Endothelial cell of hepatic sinusoid (primary cell): ENCODE data around the gene RSU1.

Experiments
- in situ Hi-C: cut with HindIII; loops from 2 replicates; pipeline ENCODE4 v1.10.0; 2017; ENCODE audit warnings: low sequenced_read_pairs

The RSU1 gene

DNA sequence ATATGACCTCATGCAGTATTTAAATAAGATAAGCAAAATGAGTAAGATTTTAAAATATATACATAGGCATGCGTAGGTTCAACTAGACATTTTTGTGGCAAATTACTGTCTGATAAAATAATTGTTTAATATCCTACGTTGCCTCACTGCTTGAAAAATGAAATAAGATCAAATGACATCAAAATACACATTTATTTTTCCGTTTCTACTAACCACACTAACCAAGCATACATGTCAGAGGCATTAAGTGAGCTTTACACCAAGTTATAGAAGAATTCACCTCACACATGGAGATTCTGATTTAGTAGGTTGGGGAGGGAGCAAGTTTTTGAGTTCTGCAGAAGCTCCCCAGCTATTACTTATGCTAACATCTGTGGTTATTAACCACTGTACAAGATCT is 66.8 kb downstream of the RSU1 start:
- in situ Hi-C loops, result no loop called here

DNA sequence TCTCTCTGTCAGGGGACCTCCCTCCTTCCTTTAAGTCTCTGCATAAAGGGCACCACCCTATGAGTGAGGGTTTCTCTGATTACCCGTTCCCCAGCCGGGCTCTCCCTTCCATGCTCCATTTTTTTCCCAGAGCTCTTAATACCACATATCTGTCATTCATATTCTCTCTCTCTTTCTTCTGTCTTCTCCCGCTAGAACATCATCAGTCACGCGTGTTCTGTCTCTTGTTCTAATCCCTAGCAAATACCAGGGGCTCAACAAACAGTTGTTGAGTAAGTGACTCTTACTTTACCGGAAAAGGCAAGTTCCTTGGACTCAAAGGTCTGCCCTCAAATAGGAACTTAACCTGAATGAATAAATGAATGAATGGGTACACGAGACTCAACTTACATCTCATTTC is 68.5 kb downstream of the RSU1 start:
- in situ Hi-C loops, result no loop called here

DNA sequence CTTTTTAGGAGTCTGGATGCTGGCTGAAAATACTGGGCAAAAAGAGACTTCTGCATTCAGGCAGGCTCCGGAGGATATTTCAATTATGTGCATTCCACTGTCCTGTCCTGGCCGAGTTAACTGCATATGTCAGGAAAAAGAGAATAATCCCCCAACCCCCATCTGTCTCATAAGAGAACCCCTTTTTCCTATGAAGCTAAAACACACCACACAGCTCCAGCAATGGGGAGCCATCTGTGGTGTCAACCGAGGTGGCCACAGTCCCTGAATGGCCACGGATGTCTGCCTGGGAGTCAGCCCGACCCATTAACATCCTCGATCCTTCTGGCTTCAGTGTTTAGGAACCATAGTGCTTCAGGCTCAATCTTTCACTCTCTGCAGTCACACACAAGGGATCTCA is 70.4 kb downstream of the RSU1 start:
- in situ Hi-C loops, result no loop called here

DNA sequence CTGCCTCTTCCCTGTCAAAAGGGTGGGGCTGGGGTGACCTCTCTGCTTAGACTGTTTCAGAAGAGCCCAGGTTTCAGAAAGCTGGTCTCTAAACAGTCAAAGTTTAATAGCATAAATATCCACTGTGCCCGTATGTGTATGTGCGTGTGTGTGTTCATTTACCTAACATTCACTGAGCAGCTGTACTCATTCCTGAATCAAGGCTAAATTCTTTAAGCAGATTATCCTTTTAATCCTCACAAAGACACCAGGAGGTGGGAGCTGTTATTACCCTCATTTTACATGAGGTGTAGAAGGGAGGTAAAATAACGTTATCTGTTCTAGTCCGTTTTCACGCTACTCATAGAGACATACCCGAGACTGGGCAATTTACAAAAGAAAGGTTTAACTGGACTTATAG is 72.2 kb downstream of the RSU1 start:
- in situ Hi-C loops, result no loop called here

DNA sequence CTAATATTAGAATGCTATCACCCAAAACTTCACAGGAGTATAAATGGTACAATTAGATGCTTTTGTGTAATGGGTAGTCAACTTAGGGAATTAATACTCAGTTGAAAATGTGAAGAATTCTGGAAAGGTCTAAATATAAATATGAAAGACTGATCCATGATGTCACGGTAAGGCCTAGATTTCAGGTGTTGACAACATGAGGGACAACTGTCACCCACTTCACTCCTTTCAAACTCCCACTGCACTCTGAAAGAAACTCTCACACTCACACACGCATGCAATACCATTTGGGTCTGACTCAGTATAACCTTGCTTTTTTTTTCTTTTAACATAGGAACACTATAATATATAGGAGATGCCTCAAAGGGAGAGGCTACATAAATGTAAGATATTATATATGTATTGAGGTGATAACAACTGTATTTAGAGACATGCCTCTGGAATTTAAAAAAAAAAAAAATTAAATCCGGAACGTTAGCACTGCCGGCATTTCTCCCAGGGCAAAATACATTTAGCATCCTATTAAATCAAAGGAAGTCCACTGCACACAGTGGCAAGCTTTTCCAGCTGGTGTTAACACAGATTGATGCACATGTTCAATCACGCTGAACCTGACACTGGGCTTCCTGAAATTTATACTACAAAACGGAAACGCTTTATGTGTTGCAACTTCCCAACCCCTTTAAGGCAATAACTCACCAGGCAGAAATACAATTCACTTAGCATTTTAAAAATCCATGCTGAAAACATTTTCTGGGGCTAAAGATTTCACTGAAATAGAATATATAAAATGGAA is 74.9 kb downstream of the RSU1 start:
- in situ Hi-C loops, result no loop called here

DNA sequence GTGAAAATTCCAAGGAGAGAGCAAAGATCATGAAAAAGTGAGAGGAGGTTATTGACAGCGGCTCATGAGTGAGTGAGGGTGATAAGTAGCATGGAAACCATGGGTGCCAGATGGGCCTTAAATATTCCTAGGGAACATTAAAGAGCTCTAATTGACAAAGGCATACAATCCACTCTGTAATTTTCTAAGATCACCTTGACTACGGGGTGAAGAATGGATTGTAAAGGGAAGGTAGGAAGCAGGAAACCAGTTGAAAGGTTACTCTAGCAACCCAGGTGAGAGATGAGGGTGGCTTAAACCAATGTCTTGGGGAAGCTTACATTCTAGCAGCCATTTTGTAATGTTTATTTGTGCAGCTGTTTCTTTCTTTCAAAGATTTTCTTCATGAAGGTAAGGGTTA is 75.7 kb downstream of the RSU1 start:
- in situ Hi-C loops, result no loop called here

DNA sequence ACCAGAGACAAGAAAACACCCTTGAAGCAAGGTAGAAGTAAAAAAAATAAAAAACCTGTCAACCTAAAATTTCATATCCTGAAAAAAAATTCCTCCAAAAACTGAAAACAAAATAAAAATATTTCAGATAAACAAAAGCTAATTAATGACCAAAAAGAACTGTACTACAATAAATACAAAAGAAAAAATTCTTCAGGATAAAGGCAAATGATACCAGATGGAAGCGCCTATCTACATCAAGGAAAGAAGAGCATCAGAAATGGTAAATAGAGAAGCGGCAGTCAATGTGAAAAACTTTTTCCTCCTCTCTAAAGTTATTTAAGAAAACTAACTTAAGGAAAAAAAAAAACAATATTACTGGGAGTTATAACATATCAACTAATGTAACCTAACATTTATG is 79.8 kb downstream of the RSU1 start:
- in situ Hi-C loops, result no loop called here

DNA sequence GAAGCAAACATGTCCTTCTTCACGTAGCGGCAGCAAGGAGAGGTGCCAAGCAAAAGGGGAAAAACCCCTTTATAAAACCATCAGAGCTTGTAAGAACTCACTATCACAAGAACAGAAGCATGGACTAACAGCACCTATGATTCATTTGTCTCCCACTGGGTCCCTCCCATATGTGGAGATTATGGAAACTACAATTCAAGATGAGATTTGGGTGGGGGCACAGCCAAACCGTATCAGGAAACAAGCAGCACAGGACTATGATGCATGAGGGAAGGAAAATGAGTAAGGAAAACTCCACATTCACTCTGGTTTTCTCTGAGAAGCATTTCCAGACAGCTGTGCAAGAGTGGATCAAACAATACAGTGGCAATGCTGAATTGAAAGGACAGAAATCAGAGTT is 81.6 kb downstream of the RSU1 start:
- in situ Hi-C loops, result no loop called here

DNA sequence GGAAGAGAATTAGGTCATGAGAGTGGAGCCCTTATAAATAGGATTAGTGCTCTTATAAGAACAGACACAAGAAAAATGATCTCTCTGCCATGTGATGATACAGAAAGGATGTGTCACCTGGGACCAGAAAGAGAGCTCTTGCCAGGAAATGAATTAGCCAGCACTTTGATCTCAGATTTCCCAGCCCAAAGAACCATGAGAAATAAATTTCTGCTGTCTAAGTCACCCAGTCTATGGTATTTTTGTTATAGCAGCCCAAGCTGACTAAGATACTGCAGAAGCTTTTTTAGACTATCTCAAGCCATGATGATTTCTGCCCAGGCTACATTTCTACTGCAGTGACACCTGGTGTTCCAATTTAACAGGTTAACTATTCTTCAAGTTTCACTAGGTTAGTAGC is 84.8 kb downstream of the RSU1 start:
- in situ Hi-C loops, result no loop called here

DNA sequence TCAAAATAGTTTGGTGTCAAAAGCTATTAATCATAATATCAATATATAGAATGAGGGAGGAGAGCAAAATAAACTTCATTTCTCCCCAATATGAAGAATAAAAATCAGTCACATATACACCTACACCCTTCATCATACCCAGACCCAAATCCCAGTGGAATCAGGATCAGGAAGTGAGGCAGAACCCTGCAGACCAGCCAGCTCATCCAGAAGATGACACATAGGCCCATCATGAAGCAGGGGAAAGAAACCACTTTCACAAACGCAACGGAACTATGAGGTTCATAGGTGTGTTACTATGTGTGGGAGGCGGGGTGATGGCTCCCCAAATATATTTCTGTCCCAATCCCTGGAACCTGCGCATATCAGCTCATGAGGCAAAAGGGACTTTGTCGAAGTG is 89.0 kb downstream of the RSU1 start:
- in situ Hi-C loops, result no loop called here

DNA sequence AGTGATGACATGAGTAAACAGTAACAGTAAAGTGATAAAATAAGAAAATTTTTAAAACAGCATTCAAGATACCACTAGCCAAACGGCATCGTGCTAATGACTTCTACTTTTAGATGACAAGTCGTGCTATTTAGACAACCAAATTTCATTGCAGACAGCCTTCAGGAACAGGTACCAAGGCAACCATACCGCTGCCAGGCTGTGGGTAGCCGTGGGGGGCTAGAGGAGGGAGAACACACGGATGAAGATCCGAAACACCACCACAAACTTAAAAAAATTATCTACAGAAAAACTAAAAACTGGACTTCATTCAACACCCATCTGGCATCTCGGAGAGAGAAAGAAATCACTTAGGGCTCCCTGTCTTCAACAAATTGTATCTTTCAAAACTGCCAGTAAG is 89.6 kb downstream of the RSU1 start:
- in situ Hi-C loops, result no loop called here

DNA sequence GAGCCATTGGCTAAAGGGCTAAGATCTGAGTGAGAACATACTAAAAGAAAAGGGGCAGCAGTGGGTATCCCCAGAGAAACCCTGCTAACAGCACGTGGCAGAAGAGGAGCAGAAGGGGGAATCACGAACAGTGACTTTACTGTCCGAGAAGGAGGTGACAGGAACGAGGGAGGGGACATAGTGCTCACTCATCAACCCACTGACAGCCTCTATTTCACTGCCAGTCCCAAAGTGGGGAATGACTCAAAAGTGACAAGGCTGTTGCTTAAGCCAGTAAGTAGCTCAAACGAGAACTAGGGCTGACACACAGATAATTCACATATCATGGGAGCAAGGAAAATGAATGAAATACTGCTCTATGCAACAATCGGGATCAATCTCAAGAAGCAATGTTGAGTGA is 92.7 kb downstream of the RSU1 start:
- in situ Hi-C loops, result no loop called here

DNA sequence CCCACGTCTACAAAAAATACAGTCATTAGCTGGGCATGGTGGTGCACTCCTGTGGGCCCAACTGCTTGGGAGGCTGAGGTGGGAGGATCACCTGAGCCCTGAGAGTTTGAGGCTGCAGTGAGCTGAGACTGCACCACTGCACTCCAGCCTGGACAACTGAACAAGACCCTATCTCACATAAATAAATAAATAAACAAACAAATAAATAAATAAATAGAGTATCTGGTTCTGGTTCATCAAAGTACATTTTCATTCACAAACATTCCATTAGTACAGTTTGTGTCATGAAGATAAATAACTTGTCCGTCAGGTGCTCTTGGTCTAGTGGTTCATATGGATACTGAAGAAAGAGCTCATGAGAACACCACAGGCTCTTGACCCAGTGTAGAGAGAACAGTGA is 96.4 kb downstream of the RSU1 start:
- in situ Hi-C loops, result no loop called here

DNA sequence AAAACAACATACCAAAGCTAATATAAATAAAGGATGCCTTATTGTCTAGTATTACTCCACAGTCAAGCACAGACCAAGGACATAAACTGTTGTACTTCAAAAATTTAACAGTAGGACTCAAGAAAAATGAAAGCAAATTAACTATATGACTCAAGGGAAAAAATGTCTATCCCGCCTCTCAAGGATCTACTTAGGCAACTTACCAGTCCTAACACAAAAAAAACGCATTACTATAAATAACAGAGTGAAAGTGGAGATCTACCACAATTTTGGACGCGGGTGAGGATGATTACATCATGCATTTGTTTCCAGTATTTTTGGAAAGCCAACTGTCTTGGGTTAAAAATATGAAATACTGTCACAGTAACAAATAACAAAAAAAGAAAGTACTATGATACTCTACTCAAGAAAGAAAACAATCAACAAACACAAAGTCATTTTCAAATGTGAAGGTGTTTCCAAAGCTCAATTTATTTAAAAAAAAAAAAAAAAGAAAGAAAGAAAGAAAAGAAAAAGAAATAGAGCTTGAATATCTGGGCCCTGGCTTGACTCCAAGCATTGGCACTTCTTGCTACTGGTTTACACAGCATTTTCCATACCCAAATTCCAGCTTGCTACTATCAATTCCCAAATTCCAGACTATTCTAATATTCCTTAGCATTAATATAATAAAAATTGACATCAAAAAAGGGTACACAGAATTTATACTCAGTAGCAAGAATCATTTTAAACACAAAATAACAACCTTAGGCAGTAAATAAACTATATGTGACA is 99.4 kb downstream of the RSU1 start:
- in situ Hi-C loops, result no loop called here

DNA sequence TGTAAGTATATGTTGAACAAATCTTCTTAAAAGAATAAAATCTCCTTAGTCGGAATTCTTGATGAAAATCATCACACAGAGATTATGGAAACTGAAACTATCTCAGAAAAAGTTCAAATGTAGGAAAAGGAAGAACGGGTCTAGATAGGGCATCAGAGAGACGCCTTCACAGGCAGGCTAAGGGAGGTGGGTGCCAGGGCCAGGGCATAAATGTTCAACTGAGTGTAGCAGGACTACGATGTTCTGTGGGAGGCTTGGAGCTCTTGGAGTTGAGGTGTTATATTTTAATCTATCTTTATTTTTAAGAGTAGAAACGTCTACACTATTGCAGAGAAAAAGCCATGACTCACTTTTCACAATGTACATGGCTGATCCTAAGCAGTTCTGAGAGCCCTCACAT is 101.2 kb downstream of the RSU1 start:
- in situ Hi-C loops, result no loop called here

DNA sequence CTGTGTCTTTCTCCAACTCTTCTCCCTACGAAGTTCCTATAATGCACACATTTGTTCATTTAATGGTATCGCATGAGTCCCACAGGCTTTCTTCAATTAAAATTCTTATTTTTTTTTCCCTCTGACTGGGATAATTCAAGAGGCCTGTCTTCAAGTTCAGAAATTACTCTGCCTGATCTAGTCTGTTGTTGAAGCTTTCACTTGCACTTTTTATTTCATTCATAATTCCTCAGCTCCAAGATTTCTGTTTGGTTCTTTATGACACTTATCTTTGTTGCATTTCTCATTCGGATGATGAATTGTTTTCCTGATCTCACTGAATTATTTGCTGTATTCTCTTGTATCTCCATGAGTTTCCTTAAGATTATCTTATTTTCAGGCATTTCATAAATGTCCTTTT is 103.9 kb downstream of the RSU1 start:
- in situ Hi-C loops, result no loop called here

DNA sequence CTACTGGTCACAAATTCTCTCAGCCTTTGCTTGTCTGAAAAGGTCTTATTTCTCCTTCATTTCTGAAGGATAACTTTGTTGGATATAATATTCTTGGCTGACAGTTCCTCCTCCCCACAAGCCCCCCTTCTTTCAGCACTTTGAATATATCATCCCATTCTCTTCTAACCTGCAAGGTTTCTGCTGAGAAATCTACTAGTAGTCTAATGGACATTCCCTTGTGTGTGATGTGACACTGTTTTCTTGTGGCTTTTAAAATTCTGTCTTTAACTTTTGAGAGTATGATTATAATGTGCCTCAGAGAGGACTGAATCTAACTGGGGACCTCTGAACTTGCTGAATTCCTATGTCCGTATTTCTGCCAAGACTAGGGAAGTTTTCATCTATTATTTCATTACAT is 104.3 kb downstream of the RSU1 start:
- in situ Hi-C loops, result no loop called here

DNA sequence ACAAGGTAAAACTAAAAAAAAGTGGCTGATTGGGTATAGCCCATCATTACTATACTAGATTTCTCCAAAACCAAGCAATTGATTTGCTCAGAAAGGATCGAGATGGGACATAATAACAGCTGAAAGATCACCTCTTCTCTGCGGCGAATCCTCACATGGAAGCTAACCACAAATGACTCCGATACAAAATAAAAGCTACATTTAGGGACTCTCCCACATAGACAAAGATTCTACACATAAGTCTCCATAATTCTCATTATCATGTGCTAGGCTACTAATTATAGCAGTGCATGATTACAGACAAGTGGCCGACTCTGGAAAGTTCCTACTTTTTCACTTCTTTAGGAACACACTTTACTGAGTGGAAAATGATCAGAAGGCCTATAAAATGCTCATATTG is 116.9 kb downstream of the RSU1 start:
- in situ Hi-C loops, result no loop called here

DNA sequence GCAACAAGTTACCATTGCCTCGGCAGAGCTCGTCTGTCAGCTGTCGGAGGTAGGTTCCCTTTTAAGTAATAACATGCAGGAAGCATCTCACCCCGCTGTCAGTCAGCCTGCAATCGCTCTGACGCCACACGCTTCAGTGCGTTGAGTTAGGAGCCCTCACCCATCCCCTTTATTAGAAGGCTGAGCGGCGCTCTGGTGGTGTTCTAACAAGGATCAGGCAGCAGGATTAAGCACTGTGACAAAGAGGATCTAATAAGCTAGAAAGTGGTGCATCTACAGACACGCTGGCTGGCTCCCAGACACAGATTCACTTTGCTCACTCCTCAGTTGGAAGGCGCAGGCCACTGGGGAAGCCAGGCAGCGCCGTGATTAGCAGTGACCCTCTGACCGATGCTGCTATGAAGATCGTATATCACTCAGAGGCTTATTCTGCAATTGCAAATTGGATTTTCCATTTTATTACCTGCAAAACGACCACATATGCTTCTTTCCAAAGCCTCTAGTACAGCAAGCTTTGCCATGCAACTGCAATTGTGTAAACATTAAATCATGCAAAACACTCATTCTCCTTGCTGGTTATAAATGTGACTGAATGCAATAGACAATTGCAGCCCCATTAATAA is 117.7 kb downstream of the RSU1 start:
- in situ Hi-C loops, result no loop called here

DNA sequence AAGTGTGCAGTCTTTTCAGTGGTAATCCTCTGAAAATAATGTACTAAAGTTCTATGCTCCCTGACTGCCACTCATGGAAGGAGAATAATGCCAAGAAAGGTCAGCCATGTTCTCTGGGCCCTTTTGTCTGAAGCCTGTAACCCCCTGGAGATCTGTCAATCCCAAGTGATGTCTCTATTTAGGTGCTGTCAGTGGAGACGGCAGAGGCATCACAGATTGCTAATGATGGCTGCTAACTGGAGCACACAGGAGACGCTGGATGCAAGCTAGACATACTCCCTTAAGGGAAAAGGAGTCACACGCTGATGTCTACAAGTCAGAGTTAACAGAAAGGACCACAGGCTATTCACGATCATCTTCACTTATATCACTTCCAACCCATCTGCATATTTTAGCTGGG is 118.8 kb downstream of the RSU1 start:
- in situ Hi-C loops, result no loop called here

DNA sequence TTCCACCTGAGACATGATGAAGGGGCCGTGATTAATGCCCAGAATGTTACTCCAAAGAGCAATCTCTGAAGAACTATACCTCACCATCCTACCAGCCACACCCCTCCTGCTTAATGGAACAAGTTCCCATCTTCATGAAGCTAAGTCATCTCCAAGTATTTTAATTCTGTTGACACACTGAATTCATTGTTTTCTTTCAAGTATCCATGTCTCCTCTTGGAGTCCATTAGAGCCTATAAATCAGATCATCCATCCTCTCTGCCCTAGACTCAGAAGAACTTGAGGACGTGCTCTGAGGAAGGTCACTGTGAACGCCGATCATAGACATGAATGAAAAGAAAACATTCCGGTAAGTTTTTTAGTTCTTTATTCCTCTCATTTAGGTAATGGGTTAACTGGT is 126.8 kb downstream of the RSU1 start:
- in situ Hi-C loops, result no loop called here

DNA sequence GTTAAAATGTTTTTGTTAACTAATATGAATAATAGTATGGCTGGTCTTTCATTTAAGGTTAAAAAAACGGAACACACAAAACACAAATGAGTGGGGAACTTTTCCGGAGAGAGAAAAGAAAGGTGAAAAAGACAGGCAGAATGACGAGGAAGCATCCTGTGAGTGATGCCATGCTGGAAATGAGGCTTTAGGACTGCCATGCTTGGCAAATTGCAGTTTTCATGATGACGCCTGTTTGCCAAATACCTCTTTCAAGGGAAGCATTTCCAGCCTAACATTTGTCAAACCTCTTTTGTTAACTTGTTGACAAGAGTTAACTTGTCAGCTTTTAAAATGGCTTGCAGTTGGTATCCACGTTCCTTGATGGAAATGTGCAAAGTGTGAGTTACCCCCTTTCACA is 127.5 kb downstream of the RSU1 start:
- in situ Hi-C loops, result no loop called here
